GM19395 (cell line): Measurements from ENCODE around the gene TP73.
"Not testable (repeated sequence)": the region's sequence is repeated elsewhere in the genome, so short reads cannot be mapped to it uniquely, and the experiment has no call there.

ENCODE experiments used
- ATAC-seq: cut with Tn5 transposase; IDR thresholded peaks from one replicate; pipeline ENCODE4 v1.9.1; 2021; ENCODE audit warnings: mild to moderate bottlenecking, moderate library complexity; ENCODE audit not compliant: unreplicated experiment

The TP73 gene

DNA sequence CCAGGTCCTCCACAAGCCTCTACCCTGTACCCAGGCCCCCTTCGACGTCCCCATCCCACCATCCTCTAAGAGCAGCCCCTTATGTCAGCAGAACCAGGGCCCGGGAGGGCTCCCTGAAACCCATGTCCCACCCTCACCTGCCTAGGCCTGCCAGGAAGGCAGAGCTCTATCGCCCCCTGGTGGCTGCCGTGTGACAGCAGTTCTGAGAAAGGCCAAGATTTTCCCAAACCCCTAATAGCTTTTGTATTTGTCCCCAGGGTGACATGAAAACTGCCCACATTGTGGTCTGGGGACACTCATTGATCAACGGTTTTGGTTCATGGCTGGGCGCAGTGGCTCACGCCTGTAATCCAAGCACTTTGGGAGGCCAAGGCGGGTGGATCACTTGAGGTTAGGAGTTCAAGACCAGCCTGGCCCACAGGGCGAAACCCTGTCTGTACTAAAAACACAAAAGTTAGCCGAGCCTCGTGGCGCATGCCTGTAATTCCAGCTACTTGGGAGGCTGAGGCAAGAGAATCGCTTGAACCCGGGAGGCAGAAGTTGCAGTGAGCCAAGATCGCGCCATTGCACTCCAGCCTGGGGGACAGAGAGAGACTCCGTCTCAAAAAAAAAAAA lies 72.2 kb downstream of the TP73 start:
- ATAC-seq = not testable (repeated sequence)

- ATAC-seq = no peak
Measured at GRCh38 chr1:3725366-3725765, 73.0 kb downstream of the TP73 start.

DNA sequence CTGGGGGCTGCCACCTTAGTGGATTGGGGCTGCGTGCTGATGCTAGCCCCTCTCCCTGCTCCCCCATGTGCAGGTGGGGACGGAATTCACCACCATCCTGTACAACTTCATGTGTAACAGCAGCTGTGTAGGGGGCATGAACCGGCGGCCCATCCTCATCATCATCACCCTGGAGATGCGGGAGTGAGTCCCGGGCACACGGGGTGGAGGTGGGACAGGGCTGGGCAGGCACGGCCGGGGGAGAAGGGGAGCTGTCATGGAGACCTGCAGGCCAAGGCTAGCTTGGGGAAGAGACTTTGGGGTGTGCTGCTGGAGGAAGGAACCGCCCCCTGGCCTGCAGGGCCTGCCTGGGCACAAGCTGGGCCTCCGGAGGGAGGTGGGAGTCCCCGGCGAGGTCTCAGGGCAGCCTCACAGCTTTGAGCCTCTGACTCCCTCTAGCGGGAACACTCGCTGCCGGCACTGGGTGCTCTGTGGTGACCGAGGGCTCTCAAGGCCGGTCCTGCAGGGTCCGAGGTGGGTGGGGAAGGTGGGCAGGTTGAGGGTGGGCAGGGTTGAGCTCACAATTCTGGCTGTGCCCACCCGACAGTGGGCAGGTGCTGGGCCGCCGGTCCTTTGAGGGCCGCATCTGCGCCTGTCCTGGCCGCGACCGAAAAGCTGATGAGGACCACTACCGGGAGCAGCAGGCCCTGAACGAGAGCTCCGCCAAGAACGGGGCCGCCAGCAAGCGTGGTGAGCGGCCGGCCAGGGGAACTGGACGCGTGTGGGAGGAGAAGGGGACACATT lies 74.9 kb downstream of the TP73 start:
- no peak for ATAC-seq

- no peak for ATAC-seq
Measured at GRCh38 chr1:3727825-3728776, 75.8 kb downstream of the TP73 start.

GRCh38 chr1:3729594-3730542 lies 77.6 kb downstream of the TP73 start:
- no peak for ATAC-seq

DNA sequence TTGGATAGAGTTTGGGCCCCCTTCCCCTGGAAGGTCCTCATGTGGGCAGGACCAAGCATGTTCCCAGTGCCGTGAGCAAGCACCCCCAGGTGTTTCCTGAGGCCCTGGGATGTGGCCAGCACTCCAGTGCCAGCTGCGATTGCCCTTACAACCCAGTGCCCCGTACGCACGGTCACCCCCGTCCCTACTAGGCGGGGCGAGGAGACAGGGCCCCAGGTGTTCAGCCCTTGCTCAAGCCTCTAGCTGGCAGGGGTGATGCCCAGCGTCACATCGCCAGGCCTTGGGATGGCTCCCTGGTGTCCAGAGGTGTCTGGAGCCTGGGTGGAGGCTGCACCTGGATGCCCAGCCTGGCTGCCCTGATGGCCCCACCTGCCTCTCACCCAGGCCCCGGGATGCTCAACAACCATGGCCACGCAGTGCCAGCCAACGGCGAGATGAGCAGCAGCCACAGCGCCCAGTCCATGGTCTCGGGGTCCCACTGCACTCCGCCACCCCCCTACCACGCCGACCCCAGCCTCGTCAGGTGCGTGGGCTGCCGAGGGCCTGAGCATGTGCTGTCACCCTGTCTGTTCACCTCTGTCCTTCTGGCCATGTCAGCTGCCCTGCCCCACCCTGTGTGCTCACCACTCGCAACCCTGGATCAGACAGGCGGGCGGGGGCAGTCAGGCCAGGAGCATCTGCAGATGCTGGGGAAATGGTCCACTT lies 78.4 kb downstream of the TP73 start:
- ATAC-seq = no peak

- no peak for ATAC-seq
Measured at GRCh38 chr1:3731583-3732433, 79.5 kb downstream of the TP73 start.

- ATAC-seq = no peak
Measured at GRCh38 chr1:3732434-3733093, 80.2 kb downstream of the TP73 start.

- no peak for ATAC-seq
Measured at GRCh38 chr1:3733094-3733882, 81.0 kb downstream of the TP73 start.

DNA sequence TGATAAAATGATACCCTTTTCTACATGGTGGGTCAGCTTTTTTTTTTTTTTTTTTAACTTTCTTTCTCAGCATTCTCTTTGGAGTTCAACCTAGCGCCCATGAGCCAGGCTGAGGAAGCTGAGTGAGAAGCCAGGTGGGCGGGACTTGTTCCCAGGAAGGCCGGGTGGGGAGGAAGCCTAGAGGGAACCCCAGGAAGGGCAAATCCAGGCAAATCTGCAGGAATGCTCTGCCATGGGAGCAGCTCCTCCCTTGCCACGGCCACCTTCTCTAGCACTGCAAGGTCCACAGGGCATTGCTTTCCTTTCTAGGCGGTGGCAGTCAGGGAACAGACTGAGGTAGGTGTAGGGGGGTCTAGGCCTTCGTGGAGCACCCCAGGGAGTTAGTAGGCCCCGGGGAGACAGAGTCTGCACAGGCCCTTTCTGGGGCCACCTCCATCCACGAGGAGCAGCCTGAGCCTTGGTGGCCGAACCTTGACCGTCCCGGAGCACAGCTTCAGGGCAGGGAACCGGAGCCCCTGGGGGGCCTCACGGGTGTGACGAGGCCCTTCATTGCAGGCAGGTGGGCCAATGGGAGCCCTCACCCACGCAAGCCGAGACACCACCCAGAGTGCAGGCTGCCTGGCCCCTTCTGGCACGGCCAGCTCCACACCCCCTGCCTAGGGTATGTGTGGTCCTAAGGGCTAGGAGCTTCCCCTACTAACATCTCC lies 81.7 kb downstream of the TP73 start:
- ATAC-seq = no peak

DNA sequence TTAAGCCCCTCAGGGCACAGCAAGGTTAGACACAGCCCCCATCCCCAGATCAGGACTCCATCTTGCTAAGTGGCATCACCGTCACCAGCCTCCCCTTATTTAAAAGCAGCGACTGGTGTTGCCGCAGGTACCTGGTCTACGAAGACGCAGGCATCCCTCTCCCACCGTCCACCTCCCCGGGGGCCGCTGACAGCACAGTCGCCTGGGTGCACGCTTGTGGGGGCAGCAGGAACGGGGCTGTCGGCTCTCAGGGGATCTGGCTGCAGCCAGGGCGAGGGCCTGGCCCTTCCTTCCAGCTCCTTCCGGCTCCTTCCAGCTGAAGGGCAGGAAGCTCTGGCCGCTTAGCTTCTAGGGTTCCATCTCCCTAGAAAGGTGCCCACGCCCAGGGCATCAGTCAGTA lies 82.3 kb downstream of the TP73 start:
- ATAC-seq = no peak

DNA sequence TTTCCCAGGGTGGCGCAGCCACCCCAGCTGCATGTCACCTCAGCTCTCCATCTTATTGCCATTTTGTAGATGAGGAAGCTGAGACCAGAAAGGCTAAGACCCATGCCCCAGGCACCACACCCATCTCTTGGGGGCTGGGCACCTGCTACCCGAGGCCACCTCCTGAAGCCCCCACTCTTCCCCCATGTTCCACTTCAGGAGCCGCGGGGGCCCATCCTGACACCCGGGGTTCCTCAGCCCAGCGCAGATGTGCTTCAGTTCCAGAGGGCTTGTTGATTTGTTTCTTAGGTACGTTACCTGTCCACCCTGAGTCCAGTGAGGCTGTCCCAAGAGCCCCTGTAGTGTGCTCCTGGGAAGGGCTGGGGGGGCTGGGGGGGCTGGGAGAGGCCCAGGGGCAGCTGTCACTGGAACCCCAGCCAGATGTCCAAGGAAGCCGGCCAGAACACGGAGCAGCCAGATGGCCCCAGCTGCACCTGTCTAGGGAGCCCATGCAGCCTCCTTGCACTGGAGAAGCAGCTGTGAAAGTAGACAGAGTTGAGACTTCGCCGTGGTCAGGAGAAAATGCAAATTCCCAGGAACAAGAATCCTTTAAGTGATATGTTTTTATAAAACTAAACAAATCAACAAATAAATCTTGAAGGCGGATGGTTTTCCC lies 82.8 kb downstream of the TP73 start:
- ATAC-seq = no peak

- no peak for ATAC-seq
Measured at GRCh38 chr1:3735688-3736087, 83.4 kb downstream of the TP73 start.

DNA sequence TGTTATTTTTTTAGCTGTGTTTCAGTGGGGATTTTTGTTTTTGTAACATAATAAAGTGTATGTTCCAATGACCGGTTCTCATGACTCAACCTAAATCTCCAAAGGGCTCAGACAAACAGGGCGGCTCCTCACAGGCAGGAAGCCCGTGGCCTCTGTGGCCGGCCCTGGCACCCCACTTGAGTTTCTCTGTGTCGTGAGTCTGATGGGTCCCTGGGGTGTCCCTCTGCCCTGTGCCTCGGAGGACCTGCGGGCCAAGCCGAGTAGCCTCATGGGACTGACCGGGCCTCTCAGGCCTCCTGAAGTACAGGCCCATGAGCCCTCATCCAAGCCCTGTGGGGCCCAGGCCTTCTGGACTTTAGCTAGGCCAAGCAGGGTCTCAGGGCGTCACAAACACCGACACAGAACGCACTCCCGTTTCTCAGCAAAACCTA lies 83.8 kb downstream of the TP73 start:
- no peak for ATAC-seq

GRCh38 chr1:3736708-3737107 lies 84.4 kb downstream of the TP73 start:
- ATAC-seq = no peak

DNA sequence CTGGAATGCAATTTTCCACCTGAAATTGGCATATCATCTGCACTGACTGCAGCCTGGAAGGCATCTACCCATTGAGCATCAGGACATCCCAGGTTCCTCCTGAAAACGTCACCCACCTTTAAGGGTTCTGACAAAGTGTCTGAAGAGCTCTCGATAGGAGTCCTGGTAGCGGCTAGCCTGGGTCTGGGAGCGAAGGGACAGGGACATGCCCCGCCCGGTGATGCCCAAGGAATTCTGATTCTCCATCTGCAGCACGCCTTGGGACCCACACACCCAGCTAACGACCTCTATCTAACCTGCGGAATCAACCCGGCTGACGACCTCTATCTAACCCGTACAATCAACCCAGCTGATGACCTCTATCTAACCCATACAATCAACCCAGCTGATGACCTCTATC lies 86.6 kb downstream of the TP73 start:
- ATAC-seq = no peak
